Peyer's patch (tissue), 4 donors: ENCODE data around the gene MAT2A. TPM values are rescaled to one million over a fixed set of nuclear protein-coding genes. Genes with fewer than 3 reads are reported as not detected.
"Not testable (repeated sequence)": the region's sequence is repeated elsewhere in the genome, so short reads cannot be mapped to it uniquely, and the experiment has no call there.

Source experiments
- DNase-seq, 3 donors: peaks; one replicate each; pipeline ENCODE4 v3.0.0-alpha.2; 2017 to 2019
- H3K27ac ChIP-seq, 4 donors: fragments of 200-600 bp; sonication (generic); one replicate each; pipeline ENCODE4 v1.5.1; 2016 to 2019
- H3K27me3 ChIP-seq, 2 donors: fragments of 200-600 bp; sonication (generic); one replicate each; pipeline ENCODE4 v1.5.1; 2019
- H3K36me3 ChIP-seq, 3 donors: fragments of 200-600 bp; sonication (generic); one replicate each; pipeline ENCODE4 v1.5.1; 2016 to 2019
- H3K4me1 ChIP-seq, 4 donors: fragments of 200-600 bp; sonication (generic); one replicate each; pipeline ENCODE4 v1.5.1; 2016 to 2019
- H3K4me3 ChIP-seq, 4 donors: fragments of 200-600 bp; sonication (generic); 1 replicate in 3 of 4; 2 replicates in 1 of 4; pipeline ENCODE4 v1.5.1; 2016 to 2019; ENCODE audit warnings: mild to moderate bottlenecking in 1 of 4
- H3K9me3 ChIP-seq, 4 donors: fragments of 200-600 bp; sonication (generic); one replicate each; pipeline ENCODE4 v1.5.1; 2016 to 2019; ENCODE audit warnings: mild to moderate bottlenecking in 1 of 4
- POLR2A ChIP-seq, 2 donors: fragments of 450-650 bp; IDR thresholded peaks; one replicate each; pipeline ENCODE4 v1.5.1; 2017; ENCODE audit warnings: antibody characterized with exemption in 2 of 2, mild to moderate bottlenecking in 2 of 2, moderate library complexity in 2 of 2
- total RNA-seq, 4 donors: library from RNA; depleted of rRNA; stranded (reverse); fragments of >200 nt; gene quantifications; one replicate each; pipeline ENCODE4 v1.1.0, GENCODE V29; 2016
- TF ChIP-seq, protein P1 (sequence below), 6 experiments: fragments of 450-650 bp in 4 of 6; fragments of 200-600 bp in 2 of 6; sonication (generic) in 1 of 6; IDR thresholded peaks; one replicate each; pipeline ENCODE4 v1.5.1; 2017 to 2019; ENCODE audit warnings: antibody characterized with exemption in 6 of 6, mild to moderate bottlenecking in 3 of 6, moderate library complexity in 1 of 6

The MAT2A gene
- total RNA-seq, 4 donors from 2014 or later = 113 to 189 (median 140) TPM

DNA sequence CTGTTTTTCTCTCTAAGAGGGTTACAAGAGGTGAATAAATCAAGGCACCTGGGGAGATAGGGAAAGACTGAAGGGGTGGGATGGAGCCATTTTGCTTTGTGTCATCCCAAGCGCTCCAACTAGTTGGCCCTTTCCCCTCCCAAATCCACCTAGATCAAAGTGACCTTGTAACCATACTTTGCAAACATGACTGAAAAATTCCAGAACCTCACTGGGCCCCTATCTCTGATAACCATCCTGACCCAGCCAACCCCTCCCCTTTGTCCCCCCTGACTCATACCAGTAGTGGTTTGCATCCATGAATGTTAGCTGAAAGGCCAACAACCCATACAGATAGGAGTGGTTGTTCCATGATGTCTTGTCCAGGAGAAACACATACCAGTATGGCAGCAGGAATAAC, 19.2 kb downstream of the MAT2A start:
- Histone ChIP-seq H3K4me1 (peaks cover 0 to 21% (median 0%) of the 10 kb centered on the region in 4 donors), H3K4me3 (no peak overlapping the region), H3K9me3 (no peaks in the 10 kb centered on the region), H3K36me3 (peaks cover 0 to 43% (median 0%) of the 10 kb centered on the region in 3 donors), H3K27ac (no peak overlapping the region), H3K27me3 (no peaks in the 10 kb centered on the region)
- no peak for DNase-seq
- no peak for TF ChIP-seq POLR2A (IDR thresholded peaks at IDR 0.05)
- TF ChIP-seq, protein P1, sequence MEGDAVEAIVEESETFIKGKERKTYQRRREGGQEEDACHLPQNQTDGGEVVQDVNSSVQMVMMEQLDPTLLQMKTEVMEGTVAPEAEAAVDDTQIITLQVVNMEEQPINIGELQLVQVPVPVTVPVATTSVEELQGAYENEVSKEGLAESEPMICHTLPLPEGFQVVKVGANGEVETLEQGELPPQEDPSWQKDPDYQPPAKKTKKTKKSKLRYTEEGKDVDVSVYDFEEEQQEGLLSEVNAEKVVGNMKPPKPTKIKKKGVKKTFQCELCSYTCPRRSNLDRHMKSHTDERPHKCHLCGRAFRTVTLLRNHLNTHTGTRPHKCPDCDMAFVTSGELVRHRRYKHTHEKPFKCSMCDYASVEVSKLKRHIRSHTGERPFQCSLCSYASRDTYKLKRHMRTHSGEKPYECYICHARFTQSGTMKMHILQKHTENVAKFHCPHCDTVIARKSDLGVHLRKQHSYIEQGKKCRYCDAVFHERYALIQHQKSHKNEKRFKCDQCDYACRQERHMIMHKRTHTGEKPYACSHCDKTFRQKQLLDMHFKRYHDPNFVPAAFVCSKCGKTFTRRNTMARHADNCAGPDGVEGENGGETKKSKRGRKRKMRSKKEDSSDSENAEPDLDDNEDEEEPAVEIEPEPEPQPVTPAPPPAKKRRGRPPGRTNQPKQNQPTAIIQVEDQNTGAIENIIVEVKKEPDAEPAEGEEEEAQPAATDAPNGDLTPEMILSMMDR (IDR thresholded peaks at IDR 0.05) = no peak

DNA sequence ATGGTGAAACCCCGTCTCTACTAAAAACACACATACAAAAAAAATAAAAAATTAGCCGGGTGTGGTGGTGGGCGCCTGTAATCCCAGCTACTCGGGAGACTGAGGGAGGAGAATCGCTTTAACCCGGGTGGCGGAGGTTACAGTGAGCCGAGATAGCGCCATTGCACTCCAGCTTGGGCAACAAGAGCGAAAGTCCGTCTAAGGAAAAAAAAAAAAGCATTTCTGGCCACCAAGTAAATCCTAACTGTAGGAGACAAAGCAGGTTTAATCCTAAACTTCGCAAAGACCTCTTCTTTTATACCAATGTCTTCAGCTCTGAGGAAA, 21.4 kb downstream of the MAT2A start:
- peak overlapping the region in 3 of 4 donors; percentile 68 to 86 (median 85) for H3K4me3 ChIP-seq
- not testable (repeated sequence) for H3K27me3 ChIP-seq, H3K9me3 ChIP-seq, DNase-seq, H3K27ac ChIP-seq
- H3K36me3 ChIP-seq = peaks cover 0 to 21% (median 0%) of the 10 kb centered on the region in 3 donors
- peaks cover 0 to 21% (median 0%) of the 10 kb centered on the region in 4 donors for H3K4me1 ChIP-seq

DNA sequence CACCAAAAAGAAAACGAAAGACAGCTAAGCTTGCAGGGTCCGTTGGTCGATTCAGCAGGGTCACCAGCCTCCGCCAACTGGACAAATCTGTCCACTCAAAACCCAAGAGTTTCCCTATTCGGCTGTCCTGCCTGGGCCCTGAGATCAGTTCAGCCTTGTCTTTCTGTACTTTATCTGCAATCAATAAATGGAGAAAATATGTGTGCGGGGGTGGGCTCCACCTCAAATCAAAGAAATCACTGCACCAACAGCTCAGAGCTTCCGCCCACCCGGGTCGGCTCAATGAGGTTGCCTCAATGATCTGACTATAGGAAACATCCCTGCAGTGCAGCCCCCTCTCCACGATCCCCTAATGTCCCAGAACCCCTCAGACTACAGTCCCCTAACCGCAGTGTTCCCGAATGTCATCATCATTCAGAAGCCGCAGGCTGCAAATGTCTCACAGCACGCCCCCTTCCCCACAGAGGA, 21.9 kb downstream of the MAT2A start:
- peak overlapping the region; percentile 81 to 86 (median 84) for H3K27ac ChIP-seq
- H3K9me3 ChIP-seq = no peaks in the 10 kb centered on the region
- no peaks in the 10 kb centered on the region for H3K27me3 ChIP-seq
- peaks cover 0 to 20% (median 0%) of the 10 kb centered on the region in 3 donors for H3K36me3 ChIP-seq
- peak in 1 of 3 donors; percentile 54 for DNase-seq
- H3K4me3 ChIP-seq = peak overlapping the region; percentile 60 to 86 (median 76)
- peaks cover 0 to 21% (median 0%) of the 10 kb centered on the region in 4 donors for H3K4me1 ChIP-seq
- TF ChIP-seq POLR2A (IDR thresholded peaks at IDR 0.05) = no peak
- TF ChIP-seq, protein P1 (IDR thresholded peaks at IDR 0.05) = no peak

DNA sequence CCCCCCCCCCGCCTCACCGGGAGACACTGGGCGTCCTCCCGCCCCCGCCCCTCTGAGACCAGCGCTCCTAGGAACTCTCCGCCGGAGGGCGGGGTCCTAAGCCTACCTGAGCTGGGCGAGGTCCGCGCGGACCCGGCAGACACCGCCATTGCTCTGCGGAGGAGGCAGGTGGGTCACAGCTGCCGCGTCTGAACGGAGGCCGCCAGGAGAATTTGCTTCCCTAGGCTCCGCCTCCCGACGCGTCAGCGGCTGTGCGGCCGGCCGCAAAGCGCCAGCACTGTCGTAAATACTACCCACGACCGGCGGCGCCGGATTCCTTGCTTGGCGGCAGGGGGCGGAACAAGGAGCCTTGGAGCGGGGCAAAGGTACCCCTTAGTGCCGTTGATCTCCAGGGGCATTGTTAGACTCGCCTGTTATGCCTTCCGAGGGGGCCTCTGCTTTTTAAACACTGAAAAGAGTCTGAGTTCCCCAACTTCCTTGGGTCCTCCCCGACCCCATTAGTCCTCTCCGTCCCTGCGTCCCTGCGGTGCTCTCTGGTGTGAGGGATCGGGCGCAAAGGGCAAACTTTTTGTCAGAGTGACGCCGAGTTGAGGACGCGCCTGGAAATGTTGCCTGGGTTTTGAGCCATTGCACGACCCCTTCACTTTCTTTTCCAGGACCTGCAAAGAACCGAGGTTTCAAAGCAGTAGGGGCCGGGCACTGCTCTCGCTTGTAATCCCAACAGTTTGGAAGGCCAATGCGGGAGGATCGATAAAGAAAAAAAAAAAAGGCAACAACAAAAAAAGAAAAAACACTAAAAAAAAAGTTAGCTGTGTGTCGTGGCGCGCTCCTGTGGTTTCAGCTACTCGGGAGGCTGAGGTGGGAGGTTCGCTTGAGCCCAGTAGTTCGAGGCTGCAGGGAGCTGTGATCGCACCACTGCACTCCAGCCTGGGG, 22.6 kb downstream of the MAT2A start, which contains the start of gene GGCX:
Gene GGCX (minus strand): TSS at position 214 of the 933 bp plus-strand sequence. CDS start 65 bp downstream, at position 149.
- peak; percentile 94 to 98 (median 98) for DNase-seq
- Histone ChIP-seq H3K9me3 (no peaks in the 10 kb centered on the region), H3K36me3 (peaks cover 0 to 19% (median 0%) of the 10 kb centered on the region in 3 donors), H3K4me3 (peak within 1 kb of the TSS; percentile 60 to 86 (median 76)), H3K4me1 (peaks cover 0 to 21% (median 0%) of the 10 kb centered on the region in 4 donors), H3K27me3 (no peaks in the 10 kb centered on the region), H3K27ac (peak within 1 kb of the TSS; percentile 81 to 86 (median 84))
- TF ChIP-seq POLR2A (IDR thresholded peaks at IDR 0.05) = peak; percentile 84 to 93
- TF ChIP-seq, protein P1 (IDR thresholded peaks at IDR 0.05) = peak in 4 of 6 experiments; percentile 24 to 48 (median 32)

DNA sequence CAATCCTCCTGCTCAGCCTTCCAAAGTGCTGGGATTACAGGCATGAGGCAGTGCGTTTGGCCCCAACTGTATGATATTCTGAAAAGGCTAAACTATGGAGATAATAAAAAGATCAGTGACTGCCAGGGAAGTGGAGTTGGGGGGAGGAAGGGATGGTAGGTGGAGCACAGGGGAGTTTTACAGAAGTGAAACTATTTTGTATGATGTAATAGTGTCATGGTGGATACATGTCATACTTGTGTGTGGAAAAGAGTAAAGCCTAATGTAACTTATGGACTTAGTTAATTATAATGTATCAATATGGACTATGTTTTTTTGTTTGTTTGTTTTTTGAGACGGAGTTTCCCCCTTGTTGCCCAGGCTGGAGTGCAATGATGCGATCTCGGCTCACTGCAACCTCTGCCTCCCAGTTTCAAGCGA, 25.2 kb downstream of the MAT2A start:
- TF ChIP-seq, protein P1 (IDR thresholded peaks at IDR 0.05) = no peak
- no peak for TF ChIP-seq POLR2A (IDR thresholded peaks at IDR 0.05)
- H3K27me3 ChIP-seq = no peaks in the 10 kb centered on the region
- H3K9me3 ChIP-seq = no peaks in the 10 kb centered on the region
- DNase-seq = no peak
- no peak overlapping the region for H3K4me3 ChIP-seq
- no peaks in the 10 kb centered on the region for H3K36me3 ChIP-seq
- no peak overlapping the region for H3K27ac ChIP-seq
- peaks cover 0 to 21% (median 0%) of the 10 kb centered on the region in 4 donors for H3K4me1 ChIP-seq

DNA sequence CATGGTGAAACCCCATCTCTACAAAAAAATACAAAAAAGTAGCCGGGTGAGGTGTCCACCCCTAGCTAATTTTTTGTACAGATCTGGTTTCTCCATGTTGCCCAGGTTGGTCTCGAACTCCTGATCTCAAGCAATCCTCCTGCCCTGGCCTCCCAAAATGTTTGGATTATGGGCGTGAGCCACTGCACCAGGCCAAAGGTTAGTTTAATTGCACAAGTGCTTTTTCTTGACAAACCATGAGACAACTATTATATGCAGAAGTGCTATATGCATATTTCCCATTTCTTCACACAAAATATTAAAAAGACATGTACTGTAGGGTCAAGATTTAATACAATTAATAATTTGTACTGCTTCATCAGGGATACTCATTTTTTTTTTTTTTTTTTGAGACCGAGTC, 27.3 kb downstream of the MAT2A start:
- no peak for DNase-seq
- H3K27ac ChIP-seq = no peak overlapping the region
- TF ChIP-seq POLR2A (IDR thresholded peaks at IDR 0.05) = no peak
- TF ChIP-seq, protein P1 (IDR thresholded peaks at IDR 0.05) = no peak
- H3K36me3 ChIP-seq = no peaks in the 10 kb centered on the region
- H3K9me3 ChIP-seq = no peaks in the 10 kb centered on the region
- no peaks in the 10 kb centered on the region for H3K27me3 ChIP-seq
- H3K4me3 ChIP-seq = no peak overlapping the region
- peaks cover 0 to 7% (median 0%) of the 10 kb centered on the region in 4 donors for H3K4me1 ChIP-seq
